GM19023 (cell line): ENCODE data around the gene RPL13.
"Not testable (repeated sequence)": the region's sequence is repeated elsewhere in the genome, so short reads cannot be mapped to it uniquely, and the experiment has no call there.

Experiments used
- ATAC-seq: cut with Tn5 transposase; IDR thresholded peaks from one replicate; pipeline ENCODE4 v1.9.1; 2021; ENCODE audit warnings: mild to moderate bottlenecking, moderate library complexity; ENCODE audit not compliant: unreplicated experiment

RPL13 gene

GRCh38 chr16:89576153-89577054 is 15.9 kb downstream of the RPL13 start:
- no peak for ATAC-seq

GRCh38 chr16:89577055-89577759 is 16.7 kb downstream of the RPL13 start:
- ATAC-seq = no peak

- no peak for ATAC-seq
Observed at GRCh38 chr16:89579351-89579750, 18.9 kb downstream of the RPL13 start.

- ATAC-seq = no peak
Observed at GRCh38 chr16:89581045-89581695, 20.7 kb downstream of the RPL13 start.

GRCh38 chr16:89581861-89582563 is 21.5 kb downstream of the RPL13 start:
- ATAC-seq = no peak

GRCh38 chr16:89582614-89583196 is 22.2 kb downstream of the RPL13 start:
- no peak for ATAC-seq

GRCh38 chr16:89583197-89583894 is 22.9 kb downstream of the RPL13 start:
- ATAC-seq = no peak

- ATAC-seq = no peak
Observed at GRCh38 chr16:89583895-89584644, 23.6 kb downstream of the RPL13 start.

- ATAC-seq = no peak
Observed at GRCh38 chr16:89584768-89585549, 24.5 kb downstream of the RPL13 start.

GRCh38 chr16:89586218-89586617 is 25.7 kb downstream of the RPL13 start:
- no peak for ATAC-seq

GRCh38 chr16:89586853-89587252 is 26.4 kb downstream of the RPL13 start:
- ATAC-seq = no peak

GRCh38 chr16:89587676-89588075 is 27.2 kb downstream of the RPL13 start:
- not testable (repeated sequence) for ATAC-seq

GRCh38 chr16:89588413-89589109 is 28.1 kb downstream of the RPL13 start:
- no peak for ATAC-seq

- no peak for ATAC-seq
Observed at GRCh38 chr16:89589241-89589926, 28.9 kb downstream of the RPL13 start.

GRCh38 chr16:89593841-89594240 is 33.4 kb downstream of the RPL13 start:
- ATAC-seq = no peak

GRCh38 chr16:89595330-89596060 is 35.0 kb downstream of the RPL13 start:
- ATAC-seq = no peak
